NCI-H1694 treated with DMSO at 0.1 percent for 48 hours (cell line): ENCODE data around the gene HBM.
"Not testable (repeated sequence)": the region's sequence is repeated elsewhere in the genome, so short reads cannot be mapped to it uniquely, and the experiment has no call there.

Experiments used
- DNase-seq: peaks from one replicate; lab custom pipeline; 2025; lab: John Stamatoyannopoulos, UW

HBM gene

GRCh38 chr16:165539-166374, at the start of gene HBM:
Gene HBM, plus strand, starts transcription at chr16:165978. Its CDS starts 20 bp downstream, at chr16:165998.
- DNase-seq: no peak

DNA sequence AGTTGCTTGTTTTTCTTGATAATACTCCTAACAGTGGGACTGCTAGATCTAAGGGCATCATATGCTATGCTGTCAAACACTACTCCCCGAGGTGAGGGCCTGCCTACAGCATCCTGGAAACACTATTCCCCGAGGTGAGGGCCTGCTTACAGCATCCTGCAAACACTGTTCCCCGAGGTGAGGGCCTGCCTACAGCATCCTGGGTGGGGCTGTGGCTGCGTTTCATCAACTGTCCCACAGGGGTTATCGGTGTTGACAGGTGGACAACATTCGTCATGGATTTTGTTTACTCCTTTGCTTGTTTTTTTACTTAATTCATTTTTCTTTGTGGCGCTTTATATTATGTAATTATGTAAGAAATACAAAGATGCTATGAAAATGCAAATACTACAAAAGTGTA, 49.8 kb upstream of the HBM start:
- no peak for DNase-seq

DNA sequence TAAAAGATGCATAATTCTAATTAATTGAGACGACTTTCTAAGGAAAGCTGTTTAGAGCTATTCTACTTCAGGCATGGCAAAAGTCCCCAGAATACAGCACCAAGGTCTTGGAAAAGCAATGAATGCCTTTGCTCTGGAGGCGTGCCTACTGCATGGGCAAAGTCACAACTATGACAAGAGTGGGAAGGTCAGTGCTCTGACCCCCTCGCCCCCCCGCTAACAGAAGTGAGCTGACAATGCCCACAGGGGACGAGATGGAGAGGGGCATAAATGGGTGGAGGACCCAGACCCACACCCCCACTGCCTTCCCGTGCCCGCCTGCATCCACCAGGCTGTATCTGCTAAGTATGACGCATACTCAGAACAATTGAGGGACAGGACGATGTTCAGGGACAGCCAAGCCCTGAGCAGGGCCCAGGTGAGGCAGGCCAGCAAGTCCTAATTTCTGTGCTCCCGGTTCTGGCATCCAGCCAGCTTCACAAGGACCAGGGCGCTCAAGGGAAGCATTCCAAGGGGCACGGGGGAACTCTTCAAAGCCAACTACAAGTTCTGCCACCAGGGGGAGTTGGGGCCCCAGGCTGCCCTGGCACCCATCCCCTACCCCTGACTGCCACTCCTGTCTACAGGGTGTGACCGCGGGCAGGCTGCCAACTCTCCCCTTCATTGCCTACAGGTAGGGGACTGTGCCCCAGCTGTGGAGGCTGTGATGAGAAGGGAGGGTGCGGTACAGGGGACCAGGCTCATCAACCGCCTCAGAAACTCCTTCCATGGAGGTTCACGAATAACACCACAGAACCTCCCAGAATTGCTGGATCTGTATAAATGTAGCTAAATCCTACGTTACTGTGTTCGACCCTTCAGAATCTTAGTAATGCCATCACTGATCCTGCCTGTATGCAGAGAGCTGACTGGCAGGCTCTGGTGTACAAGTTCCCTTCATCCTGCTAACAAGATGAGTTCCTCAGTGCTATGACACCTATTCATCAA, 48.1 kb upstream of the HBM start:
- peak; percentile 15 for DNase-seq

DNA sequence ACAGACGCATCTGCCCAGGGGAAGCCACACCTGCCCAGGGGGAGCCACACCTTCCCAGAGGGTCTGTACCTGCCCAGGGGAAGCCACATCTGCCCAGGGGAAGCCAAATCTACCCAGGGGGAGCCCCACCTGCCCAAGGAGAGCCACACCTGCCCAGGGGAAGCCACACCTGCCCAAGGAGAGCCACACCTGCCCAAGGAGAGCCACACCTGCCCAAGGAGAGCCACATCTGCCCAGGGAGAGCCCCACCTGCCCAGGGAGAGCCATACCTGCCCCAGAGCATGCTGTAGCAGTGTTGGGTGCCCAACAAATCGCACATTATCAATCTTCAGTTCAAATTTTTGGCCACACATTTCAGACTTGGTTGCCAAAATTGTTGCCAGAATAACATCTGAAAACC, 46.9 kb upstream of the HBM start:
- no peak for DNase-seq

GRCh38 chr16:119295-119694, 46.5 kb upstream of the HBM start:
- DNase-seq: no peak

DNA sequence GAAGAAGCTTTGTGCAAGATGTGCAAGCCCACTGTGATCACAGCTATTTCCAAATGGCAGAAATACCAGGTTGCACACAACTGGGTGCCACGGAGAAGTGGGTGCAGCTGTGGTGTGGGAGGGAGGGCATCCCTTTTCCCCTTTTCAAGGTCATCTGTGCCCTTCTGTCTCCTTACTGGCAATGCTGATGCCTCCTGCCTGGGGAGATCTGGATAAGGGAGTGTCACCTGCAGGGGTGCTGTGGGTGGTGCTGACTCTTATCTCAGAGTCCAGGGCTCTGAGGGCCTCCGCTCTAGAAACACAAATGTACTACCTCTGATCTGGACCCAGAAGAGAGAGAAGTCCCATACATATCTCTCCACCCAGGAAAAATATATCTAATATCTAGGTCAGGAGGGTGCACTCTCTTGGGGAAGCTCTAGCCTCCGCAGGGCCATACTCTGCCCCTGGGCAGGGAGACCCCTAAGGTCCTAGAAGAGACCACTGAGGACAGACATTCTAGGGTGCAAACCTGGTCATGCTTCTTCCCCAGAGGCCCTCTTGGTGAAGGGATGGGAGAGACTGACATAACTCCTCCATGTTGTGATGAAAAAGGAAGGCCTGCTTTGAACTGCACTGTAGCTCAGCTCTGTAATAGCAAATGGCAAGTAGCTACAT, 45.8 kb upstream of the HBM start:
- no peak for DNase-seq

- no peak for DNase-seq
Measured at GRCh38 chr16:120756-121155, 45.0 kb upstream of the HBM start.

DNA sequence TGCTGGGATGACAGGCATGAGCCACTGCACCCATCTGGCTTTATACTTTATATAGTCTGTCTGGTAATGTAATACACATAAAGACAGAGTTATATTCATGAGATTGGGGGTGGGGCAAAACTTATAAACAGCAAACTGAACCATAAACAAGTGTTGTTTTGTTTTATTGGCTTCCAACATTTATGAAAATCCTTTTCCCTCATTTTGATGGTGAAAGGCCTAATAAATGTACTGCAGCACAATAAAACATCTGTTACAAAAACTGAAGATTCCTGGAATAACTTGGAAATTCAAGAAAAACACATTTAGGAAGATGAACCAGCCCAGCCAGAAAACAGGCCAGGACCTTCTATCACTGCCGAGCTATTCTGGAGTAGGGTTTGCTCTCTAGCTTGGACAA, 43.4 kb upstream of the HBM start:
- no peak for DNase-seq

DNA sequence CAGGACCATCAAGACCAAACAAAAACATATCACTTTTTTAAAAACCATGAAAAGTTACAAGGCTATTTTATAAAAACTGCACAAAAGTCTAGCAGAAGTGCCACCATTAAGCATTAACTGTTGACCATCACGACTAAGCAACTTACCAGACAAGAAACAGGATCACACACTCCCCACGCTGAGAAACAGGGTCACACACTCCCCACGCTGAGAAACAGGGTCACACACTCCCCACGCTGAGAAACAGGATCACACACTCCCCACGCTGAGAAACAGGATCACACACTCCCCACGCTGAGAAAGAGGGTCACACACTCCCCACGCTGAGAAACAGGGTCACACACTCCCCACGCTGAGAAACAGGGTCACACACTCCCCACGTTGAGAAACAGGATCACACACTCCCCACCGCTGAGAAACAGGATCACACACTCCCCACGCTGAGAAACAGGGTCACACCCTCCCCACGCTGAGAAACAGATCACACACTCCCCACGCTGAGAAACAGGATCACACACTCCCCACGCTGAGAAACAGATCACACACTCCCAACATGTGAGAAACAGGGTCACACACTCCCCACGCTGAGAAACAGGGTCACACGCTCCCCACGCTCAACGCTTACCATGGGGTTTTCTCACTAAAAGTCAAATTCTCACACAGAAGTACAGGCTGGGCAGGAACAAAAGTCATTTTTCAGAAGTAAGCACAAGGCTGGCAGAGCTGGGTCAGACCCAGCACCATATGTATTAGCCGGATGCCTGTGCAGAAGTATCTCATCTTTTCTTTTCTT, 42.0 kb upstream of the HBM start:
- DNase-seq: not testable (repeated sequence)

GRCh38 chr16:125011-125410, 40.8 kb upstream of the HBM start:
- no peak for DNase-seq

DNA sequence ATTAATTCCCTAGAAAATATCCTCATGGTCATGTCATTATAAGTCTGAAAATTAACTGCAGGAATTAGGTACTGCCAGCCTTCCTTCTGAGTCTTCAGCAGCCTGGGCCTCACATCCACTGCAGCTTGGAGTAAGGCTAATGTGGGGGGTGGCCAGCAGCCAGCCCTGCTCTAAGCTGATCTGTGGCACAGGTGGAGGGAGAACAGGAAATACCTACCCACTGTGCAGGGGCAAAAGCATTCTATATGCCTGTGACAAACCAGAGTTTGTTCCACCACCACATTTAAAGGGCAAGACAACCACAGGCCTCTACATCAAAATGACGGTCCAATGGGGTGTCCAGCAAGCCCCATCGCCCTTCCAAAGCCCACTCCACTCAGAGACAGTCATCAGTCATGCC, 36.7 kb upstream of the HBM start:
- DNase-seq: no peak

- no peak for DNase-seq
Measured at GRCh38 chr16:130533-131173, 35.1 kb upstream of the HBM start.

- DNase-seq: no peak
Measured at GRCh38 chr16:132120-132519, 33.7 kb upstream of the HBM start.

DNA sequence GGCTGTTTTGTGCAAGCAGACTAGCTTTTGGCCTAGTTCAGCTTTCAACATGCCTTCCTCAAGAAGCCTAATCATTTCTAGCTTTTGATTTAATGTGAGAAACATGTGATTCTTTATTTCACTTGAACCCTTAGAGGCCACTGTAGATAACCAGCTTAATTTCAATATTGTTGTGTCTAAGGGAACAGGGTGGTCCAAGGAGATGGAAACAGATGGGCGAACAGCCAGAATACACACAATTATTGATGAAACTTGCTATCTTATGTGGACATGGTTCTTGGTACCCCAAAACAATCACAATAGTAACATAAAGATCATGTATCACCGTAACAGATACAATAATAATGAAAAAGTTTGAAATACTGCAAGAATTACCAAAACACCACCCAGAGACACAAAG, 32.1 kb upstream of the HBM start:
- DNase-seq: no peak

DNA sequence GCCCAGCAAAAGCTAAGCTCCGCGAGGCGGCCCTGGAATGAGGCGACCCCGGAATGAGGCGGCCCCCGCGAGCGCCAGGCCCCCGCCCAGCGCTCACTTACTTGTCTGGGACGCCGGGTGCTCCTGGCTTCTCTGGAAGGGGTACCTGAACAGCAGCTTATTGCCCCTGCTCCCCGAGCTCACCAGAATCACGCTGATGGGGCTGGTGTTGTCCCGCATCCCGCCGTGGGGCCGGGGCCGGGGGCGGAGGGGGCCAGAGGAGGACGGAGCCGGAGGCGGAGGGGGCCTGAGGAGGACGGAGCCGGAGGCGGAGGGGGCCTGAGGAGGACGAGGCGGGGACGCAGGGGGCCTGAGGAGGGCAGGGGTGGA, 27.7 kb upstream of the HBM start:
- DNase-seq: no peak

- no peak for DNase-seq
Measured at GRCh38 chr16:140175-140857, 25.5 kb upstream of the HBM start.

GRCh38 chr16:142405-142967, 23.3 kb upstream of the HBM start:
- DNase-seq: no peak

DNA sequence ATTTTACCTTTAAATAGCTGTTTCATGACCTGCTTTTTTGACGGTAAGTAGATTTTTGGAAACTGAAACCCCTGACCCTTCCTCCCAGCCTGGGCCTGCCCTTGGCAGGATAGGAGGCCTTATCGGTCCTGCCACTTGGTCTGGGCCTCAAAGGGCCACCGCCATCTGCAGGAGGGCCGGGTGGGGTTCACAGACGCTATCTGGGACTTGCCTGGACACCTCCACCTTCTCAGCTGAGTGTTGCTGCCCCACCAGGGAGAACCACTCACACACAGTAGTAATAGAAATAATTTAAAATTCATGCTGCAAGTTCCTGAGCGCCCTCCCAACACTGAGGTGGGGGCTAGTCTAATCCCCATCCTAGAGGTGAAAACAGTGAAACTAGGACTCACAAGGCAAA, 22.7 kb upstream of the HBM start:
- DNase-seq: no peak

DNA sequence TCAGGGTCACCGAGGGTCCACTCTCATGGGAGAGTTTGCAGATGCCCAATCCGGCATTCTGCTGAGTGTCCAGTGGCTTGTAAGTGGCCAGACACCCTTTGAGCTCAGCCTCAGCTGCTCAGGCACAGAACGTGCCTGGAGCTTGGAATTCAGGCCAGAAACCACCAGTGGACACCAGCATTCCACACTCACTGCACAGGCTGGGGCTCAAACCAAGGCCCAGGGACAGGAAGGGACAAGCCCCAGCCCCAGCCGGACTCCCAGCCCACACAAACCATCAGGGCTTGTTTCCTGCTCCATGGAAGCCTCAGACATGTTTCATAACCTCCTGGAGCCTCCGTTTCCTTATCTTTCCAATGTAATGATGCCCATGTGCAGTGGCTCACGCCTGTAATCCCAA, 22.3 kb upstream of the HBM start:
- no peak for DNase-seq

DNA sequence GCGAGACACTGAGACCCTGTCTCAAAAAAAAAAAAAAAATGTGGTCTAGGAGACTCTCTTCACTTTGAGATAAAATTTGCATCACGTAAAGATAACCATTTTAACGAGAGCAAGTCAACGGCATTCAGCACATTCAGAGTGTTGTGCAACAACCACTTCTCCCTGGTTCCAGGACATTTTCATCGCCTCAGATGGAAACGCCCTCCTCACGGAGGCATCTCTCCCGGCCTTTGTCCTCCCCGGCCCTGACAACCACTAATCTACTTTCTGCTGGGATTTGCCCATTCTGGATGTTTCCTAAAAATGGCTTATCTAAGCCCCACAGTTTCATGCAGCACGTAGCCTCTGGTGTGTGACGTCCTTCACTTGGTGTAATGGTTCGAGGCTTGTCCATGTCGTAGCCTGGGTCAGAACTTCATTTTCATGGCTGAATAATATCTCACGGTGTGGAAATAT, 21.0 kb upstream of the HBM start:
- DNase-seq: no peak
